ENCODE measurements around the gene ZHX3.

The ZHX3 gene

GRCh38 chr20:41290804-41291389 lies 26.6 kb downstream of the ZHX3 start:
- DNase-seq = no peak

- no peak for DNase-seq
Measured at GRCh38 chr20:41287327-41287726, 30.2 kb downstream of the ZHX3 start.

- no peak for DNase-seq
Measured at GRCh38 chr20:41286240-41286851, 31.2 kb downstream of the ZHX3 start.

- DNase-seq = no peak
Measured at GRCh38 chr20:41279546-41280225, 37.8 kb downstream of the ZHX3 start.

GRCh38 chr20:41278936-41279335 lies 38.6 kb downstream of the ZHX3 start:
- DNase-seq = no peak

- DNase-seq = no peak
Measured at GRCh38 chr20:41277049-41277448, 40.5 kb downstream of the ZHX3 start.

- no peak for DNase-seq
Measured at GRCh38 chr20:41276317-41276751, 41.2 kb downstream of the ZHX3 start.

GRCh38 chr20:41275301-41275731 lies 42.2 kb downstream of the ZHX3 start:
- DNase-seq = no peak

- DNase-seq = no peak
Measured at GRCh38 chr20:41274152-41274551, 43.4 kb downstream of the ZHX3 start.

GRCh38 chr20:41273445-41273844 lies 44.1 kb downstream of the ZHX3 start:
- DNase-seq = no peak

GRCh38 chr20:41272339-41272738 lies 45.2 kb downstream of the ZHX3 start:
- DNase-seq = no peak

GRCh38 chr20:41268917-41269652 lies 48.4 kb downstream of the ZHX3 start:
- DNase-seq = no peak

- DNase-seq = no peak
Measured at GRCh38 chr20:41268402-41268801, 49.1 kb downstream of the ZHX3 start.

GRCh38 chr20:41265938-41266337 lies 51.6 kb downstream of the ZHX3 start:
- DNase-seq = no peak

GRCh38 chr20:41264819-41265218 lies 52.7 kb downstream of the ZHX3 start:
- no peak for DNase-seq

- no peak for DNase-seq
Measured at GRCh38 chr20:41261790-41262717, 55.5 kb downstream of the ZHX3 start.

GRCh38 chr20:41261260-41261659 lies 56.3 kb downstream of the ZHX3 start:
- no peak for DNase-seq

GRCh38 chr20:41260734-41261220 lies 56.8 kb downstream of the ZHX3 start:
- no peak for DNase-seq

- no peak for DNase-seq
Measured at GRCh38 chr20:41259309-41259708, 58.2 kb downstream of the ZHX3 start.

- no peak for DNase-seq
Measured at GRCh38 chr20:41258474-41258873, 59.1 kb downstream of the ZHX3 start.

GRCh38 chr20:41256516-41256915 lies 61.0 kb downstream of the ZHX3 start:
- DNase-seq = no peak

GRCh38 chr20:41255655-41256054 lies 61.9 kb downstream of the ZHX3 start:
- DNase-seq = no peak
